Tibial nerve (tissue), 4 donors: ENCODE measurements around the gene TAAR5. TPM values are rescaled to one million over a fixed set of nuclear protein-coding genes. Genes with fewer than 3 reads are reported as not detected.
"Not testable (repeated sequence)": the region's sequence is repeated elsewhere in the genome, so short reads cannot be mapped to it uniquely, and the experiment has no call there.

ENCODE experiments used
- DNase-seq, 2 donors: peaks; one replicate each; pipeline ENCODE4 v3.0.0-alpha.2; 2019; ENCODE audit warnings: low spot score in 2 of 2
- H3K27ac ChIP-seq, 4 donors: fragments of 200-600 bp; sonication (generic) in 3 of 4; one replicate each; pipeline ENCODE4 v1.5.1; 2017 to 2019; ENCODE audit warnings: mild to moderate bottlenecking in 1 of 4
- H3K27me3 ChIP-seq, 2 donors: fragments of 200-600 bp; sonication (generic) in 1 of 2; one replicate each; pipeline versions ENCODE4 v1.5.1 to v1.6.0; 2017 to 2019
- H3K36me3 ChIP-seq, 3 donors: fragments of 200-600 bp; sonication (generic); one replicate each; pipeline ENCODE4 v1.5.1; 2018 to 2019
- H3K4me1 ChIP-seq, 4 donors: fragments of 200-600 bp; sonication (generic) in 3 of 4; one replicate each; pipeline ENCODE4 v1.5.1; 2017 to 2019
- H3K4me3 ChIP-seq, 4 donors: fragments of 200-600 bp; sonication (generic) in 3 of 4; one replicate each; pipeline ENCODE4 v1.5.1; 2017 to 2019; ENCODE audit warnings: mild to moderate bottlenecking in 1 of 4, moderate library complexity in 1 of 4
- H3K9me3 ChIP-seq, 4 donors: fragments of 200-600 bp; sonication (generic) in 3 of 4; one replicate each; pipeline ENCODE4 v1.5.1; 2017 to 2019
- EP300 ChIP-seq, 2 donors: sonication (generic); formaldehyde crosslinking; IDR thresholded peaks; one replicate each; pipeline ENCODE4 v1.6.1; 2017; ENCODE audit warnings: antibody characterized with exemption in 2 of 2, mild to moderate bottlenecking in 1 of 2
- POLR2A ChIP-seq, 2 donors: fragments of 450-650 bp; IDR thresholded peaks; one replicate each; pipeline ENCODE4 v1.6.1; 2017; ENCODE audit warnings: antibody characterized with exemption in 2 of 2, mild to moderate bottlenecking in 2 of 2, moderate library complexity in 2 of 2
- WGBS, 2 donors: methylation state at CpG; one replicate each; pipeline ENCODE4 v1.1.5; 2018; 5-methylcytosine and 5-hydroxymethylcytosine counted together
- total RNA-seq, 4 donors: library from RNA; depleted of rRNA; stranded (reverse); fragments of >200 nt; gene quantifications; one replicate each; pipeline ENCODE4 v1.1.0, GENCODE V29; 2016
- TF ChIP-seq, protein P1 (sequence below), 5 experiments: fragments of 200-600 bp in 3 of 5; fragments of 450-650 bp in 2 of 5; sonication (generic) in 3 of 5; IDR thresholded peaks; one replicate each; pipeline ENCODE4 v1.5.1; 2016 to 2019; ENCODE audit warnings: antibody characterized with exemption in 5 of 5, mild to moderate bottlenecking in 3 of 5, moderate library complexity in 2 of 5

Gene TAAR5, protein sequence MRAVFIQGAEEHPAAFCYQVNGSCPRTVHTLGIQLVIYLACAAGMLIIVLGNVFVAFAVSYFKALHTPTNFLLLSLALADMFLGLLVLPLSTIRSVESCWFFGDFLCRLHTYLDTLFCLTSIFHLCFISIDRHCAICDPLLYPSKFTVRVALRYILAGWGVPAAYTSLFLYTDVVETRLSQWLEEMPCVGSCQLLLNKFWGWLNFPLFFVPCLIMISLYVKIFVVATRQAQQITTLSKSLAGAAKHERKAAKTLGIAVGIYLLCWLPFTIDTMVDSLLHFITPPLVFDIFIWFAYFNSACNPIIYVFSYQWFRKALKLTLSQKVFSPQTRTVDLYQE
- total RNA-seq: not detected

DNA sequence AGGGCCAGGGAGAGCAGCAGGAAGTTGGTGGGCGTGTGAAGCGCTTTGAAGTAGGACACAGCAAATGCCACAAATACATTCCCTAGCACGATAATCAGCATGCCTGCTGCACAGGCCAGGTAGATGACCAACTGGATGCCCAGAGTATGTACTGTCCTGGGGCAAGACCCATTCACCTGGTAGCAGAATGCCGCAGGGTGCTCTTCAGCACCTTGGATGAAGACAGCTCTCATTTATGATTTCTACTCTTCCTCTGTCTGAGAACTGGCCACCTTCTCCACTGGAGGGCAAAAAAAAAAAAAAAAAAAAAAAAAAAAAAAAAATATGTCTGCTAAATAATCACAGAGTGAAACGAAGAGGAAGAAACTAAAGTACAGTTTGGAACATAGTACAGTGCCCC is at the start of gene TAAR5:
TSS of gene TAAR5 (minus strand) at position 288 of the 400 bp plus-strand sequence. CDS start at position 233, 55 bp downstream.
- 57 to 78% methylated on average over 3 to 5 of the region's 5 CpGs for WGBS, 2 donors
- DNase-seq: no peak
- TF ChIP-seq POLR2A (IDR thresholded peaks at IDR 0.05) (no peak), EP300 (IDR thresholded peaks at IDR 0.05) (no peak)
- TF ChIP-seq, protein P1, sequence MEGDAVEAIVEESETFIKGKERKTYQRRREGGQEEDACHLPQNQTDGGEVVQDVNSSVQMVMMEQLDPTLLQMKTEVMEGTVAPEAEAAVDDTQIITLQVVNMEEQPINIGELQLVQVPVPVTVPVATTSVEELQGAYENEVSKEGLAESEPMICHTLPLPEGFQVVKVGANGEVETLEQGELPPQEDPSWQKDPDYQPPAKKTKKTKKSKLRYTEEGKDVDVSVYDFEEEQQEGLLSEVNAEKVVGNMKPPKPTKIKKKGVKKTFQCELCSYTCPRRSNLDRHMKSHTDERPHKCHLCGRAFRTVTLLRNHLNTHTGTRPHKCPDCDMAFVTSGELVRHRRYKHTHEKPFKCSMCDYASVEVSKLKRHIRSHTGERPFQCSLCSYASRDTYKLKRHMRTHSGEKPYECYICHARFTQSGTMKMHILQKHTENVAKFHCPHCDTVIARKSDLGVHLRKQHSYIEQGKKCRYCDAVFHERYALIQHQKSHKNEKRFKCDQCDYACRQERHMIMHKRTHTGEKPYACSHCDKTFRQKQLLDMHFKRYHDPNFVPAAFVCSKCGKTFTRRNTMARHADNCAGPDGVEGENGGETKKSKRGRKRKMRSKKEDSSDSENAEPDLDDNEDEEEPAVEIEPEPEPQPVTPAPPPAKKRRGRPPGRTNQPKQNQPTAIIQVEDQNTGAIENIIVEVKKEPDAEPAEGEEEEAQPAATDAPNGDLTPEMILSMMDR (IDR thresholded peaks at IDR 0.05): no peak
- Histone ChIP-seq H3K9me3 (no peaks in the 10 kb centered on the region), H3K27ac (no peak within 1 kb of the TSS), H3K4me1 (no peaks in the 10 kb centered on the region), H3K27me3 (no peaks in the 10 kb centered on the region), H3K36me3 (no peaks in the 10 kb centered on the region), H3K4me3 (no peak within 1 kb of the TSS)

DNA sequence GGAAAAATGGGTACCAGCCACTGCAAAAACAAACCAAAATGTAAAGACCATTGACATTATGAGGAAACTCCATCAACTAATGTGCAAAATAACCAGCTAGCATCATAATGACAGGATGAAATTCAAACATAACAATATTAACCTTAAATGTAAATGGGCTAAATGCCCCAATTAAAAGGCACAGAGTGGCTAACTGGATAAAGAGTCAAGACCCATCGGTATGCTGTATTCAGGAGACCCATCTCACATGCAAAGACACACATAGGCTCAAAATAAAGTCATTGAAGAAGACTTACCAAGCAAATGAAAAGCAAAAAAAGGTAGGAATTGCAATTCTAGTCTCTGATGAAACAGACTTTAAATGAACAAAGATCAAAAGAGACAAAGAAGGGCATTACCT is 47.6 kb upstream of the TAAR5 start:
- DNase-seq, H3K27ac ChIP-seq, H3K4me3 ChIP-seq, H3K9me3 ChIP-seq, H3K36me3 ChIP-seq, H3K4me1 ChIP-seq, H3K27me3 ChIP-seq: not testable (repeated sequence)
- 93 to 95% methylated on average over 1 of the region's 1 CpG for WGBS, 2 donors

DNA sequence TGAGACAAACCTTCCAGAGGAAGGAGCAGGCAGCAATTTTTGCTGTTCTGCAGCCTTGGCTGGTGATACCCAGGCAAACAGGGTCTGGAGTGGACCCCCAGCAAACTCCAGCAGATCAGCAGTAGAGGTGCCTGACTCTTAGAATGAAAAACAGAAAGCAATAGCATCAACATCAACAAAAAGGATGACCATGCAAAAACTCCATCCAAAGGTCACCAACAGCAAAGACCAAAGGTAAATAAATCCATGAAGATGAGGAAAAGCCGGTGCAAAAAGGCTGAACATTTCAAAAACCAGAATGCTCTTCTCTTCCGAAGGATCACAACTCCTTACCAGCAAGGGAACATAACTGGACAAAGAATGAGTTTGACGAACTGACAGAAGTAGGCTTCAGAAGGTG is 46.4 kb upstream of the TAAR5 start:
- 92 to 93% methylated on average over 3 of the region's 3 CpGs for WGBS, 2 donors

DNA sequence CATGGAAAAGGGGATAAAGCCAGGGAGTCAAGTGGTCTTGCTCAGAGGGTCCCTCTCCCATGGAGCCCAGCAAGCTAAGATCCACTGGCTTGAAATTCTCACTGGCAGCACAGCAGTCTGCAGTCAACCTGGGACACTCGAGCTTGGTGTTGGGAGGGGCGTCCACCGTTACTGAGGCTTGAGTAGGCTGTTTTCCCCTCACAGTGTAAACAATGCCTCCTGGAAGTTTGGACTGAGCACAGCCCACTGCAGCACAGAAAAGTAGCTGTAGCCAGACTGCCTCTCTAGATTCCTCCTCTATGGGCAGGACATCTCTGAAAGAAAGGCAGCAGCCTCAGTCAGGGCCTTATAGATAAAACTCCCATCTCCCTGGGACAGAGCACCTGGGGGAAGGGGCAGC is 45.7 kb upstream of the TAAR5 start:
- 35 to 44% methylated on average over 3 of the region's 3 CpGs for WGBS, 2 donors
- not testable (repeated sequence) for H3K9me3 ChIP-seq, DNase-seq, H3K36me3 ChIP-seq, H3K27me3 ChIP-seq, H3K4me1 ChIP-seq, H3K27ac ChIP-seq, H3K4me3 ChIP-seq

More for the DNA sequence above, 46.4 kb upstream of the TAAR5 start:
- not testable (repeated sequence) for H3K4me3 ChIP-seq, H3K9me3 ChIP-seq, H3K4me1 ChIP-seq, H3K27me3 ChIP-seq, H3K36me3 ChIP-seq, H3K27ac ChIP-seq, DNase-seq

DNA sequence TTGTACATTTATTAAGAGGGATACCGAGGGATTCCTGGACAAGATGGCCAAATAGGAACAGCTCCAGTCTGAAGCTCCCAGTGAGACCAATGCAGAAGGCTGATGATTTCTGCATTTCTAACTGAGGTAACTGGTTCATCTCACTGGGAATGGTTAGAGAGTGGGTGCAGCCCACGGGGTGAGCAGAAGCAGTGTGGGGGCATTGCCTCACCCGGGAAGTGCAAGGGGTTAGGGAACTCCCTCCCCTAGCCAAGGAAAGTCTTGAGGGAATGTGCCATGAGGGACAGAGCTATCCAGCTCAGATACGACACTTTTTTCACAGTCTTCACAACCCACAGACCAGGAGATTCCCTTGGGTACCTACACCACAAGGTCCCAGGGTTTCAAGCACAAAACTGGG is 45.3 kb upstream of the TAAR5 start:
- TF ChIP-seq POLR2A (IDR thresholded peaks at IDR 0.05) (no peak), EP300 (IDR thresholded peaks at IDR 0.05) (no peak)
- TF ChIP-seq, protein P1 (IDR thresholded peaks at IDR 0.05): no peak
- DNase-seq: no peak
- H3K27me3 ChIP-seq: no peaks in the 10 kb centered on the region
- 61 to 71% methylated on average over 4 of the region's 4 CpGs for WGBS, 2 donors
- no peak overlapping the region for H3K27ac ChIP-seq
- H3K4me1 ChIP-seq: no peaks in the 10 kb centered on the region
- H3K4me3 ChIP-seq: no peak overlapping the region
- H3K9me3 ChIP-seq: no peaks in the 10 kb centered on the region
- H3K36me3 ChIP-seq: no peaks in the 10 kb centered on the region

DNA sequence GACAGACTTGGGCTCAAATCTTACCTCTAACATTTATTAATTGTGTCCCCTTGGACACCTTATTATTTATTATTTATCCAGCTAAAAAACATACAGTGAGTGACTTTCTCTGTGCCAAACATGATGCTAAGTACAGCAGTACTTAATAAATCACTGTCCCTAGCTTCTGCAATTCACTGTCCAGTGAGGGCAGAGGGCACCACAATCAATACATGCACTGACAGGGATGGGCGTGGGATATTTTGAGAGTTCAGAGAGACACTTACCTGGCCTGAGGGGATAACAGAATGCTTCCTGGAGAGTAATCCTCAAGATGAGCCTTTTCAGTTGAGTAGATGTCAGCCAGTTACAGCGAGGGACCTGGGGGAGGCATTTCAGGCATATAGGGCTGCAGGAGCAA is 43.8 kb upstream of the TAAR5 start:
- no peaks in the 10 kb centered on the region for H3K27me3 ChIP-seq
- H3K4me3 ChIP-seq: no peak overlapping the region
- TF ChIP-seq POLR2A (IDR thresholded peaks at IDR 0.05) (no peak), EP300 (IDR thresholded peaks at IDR 0.05) (no peak)
- TF ChIP-seq, protein P1 (IDR thresholded peaks at IDR 0.05): no peak
- WGBS, 2 donors: 64 to 89% methylated on average over 2 of the region's 2 CpGs
- H3K9me3 ChIP-seq: no peaks in the 10 kb centered on the region
- H3K36me3 ChIP-seq: no peaks in the 10 kb centered on the region
- DNase-seq: no peak
- no peak overlapping the region for H3K27ac ChIP-seq
- H3K4me1 ChIP-seq: no peaks in the 10 kb centered on the region

DNA sequence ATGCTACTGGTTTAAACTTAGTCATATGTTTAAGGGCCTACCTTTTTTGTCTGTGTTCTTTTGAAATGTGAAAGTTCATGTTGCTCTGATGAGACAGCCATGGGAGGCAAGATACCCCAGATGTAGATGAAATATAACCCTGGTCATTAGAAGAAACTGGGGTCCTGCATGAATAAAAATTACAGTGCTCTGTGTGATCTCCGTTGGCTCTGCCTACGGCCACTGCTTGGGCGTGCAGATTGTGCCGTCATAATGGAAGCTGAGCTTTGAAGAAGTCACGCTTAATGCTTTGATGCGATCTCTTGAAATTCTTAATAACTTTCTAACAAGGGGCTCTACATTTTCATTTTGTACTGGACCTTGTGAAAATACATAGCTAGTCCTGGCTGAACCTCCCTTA is 34.6 kb upstream of the TAAR5 start, which contains the start of gene TAAR2:
TSS of gene TAAR2 (minus strand) at position 101 of the 400 bp plus-strand sequence. CDS start at position 101, 0 bp downstream.
- H3K36me3 ChIP-seq: no peaks in the 10 kb centered on the region
- H3K27me3 ChIP-seq: no peaks in the 10 kb centered on the region
- no peak for TF ChIP-seq EP300 (IDR thresholded peaks at IDR 0.05)
- TF ChIP-seq, protein P1 (IDR thresholded peaks at IDR 0.05): no peak
- TF ChIP-seq POLR2A (IDR thresholded peaks at IDR 0.05): no peak
- H3K9me3 ChIP-seq: peaks cover 0 to 11% (median 1%) of the 10 kb centered on the region in 4 donors
- DNase-seq: no peak
- H3K4me3 ChIP-seq: no peak within 1 kb of the TSS
- H3K27ac ChIP-seq: no peak within 1 kb of the TSS
- 90 to 93% methylated on average over 6 of the region's 6 CpGs for WGBS, 2 donors
- no peaks in the 10 kb centered on the region for H3K4me1 ChIP-seq
